Activated naive CD8-positive, alpha-beta T cell (primary cell): ENCODE measurements around the gene PRKCB.

Experiments
- H3K27ac Mint-ChIP-seq: one replicate; pipeline ENCODE4 v1.8.0; 2021; ENCODE audit warnings: mixed read lengths
- H3K27me3 Mint-ChIP-seq: one replicate; pipeline ENCODE4 v1.8.0; 2021; ENCODE audit warnings: mixed read lengths
- H3K36me3 Mint-ChIP-seq: one replicate; pipeline ENCODE4 v1.8.0; 2021; ENCODE audit warnings: mixed read lengths
- H3K4me1 Mint-ChIP-seq: one replicate; pipeline ENCODE4 v1.8.0; 2021; ENCODE audit warnings: low read depth, mixed read lengths
- H3K4me3 Mint-ChIP-seq: one replicate; pipeline ENCODE4 v1.8.0; 2021; ENCODE audit warnings: mild to moderate bottlenecking, mixed read lengths
- H3K9me3 Mint-ChIP-seq: one replicate; pipeline ENCODE4 v1.8.0; 2021; ENCODE audit warnings: low read depth, mixed read lengths

Gene PRKCB

GRCh38 chr16:23827057-23827456 is 8.7 kb upstream of the PRKCB start:
- H3K9me3 Mint-ChIP-seq: peaks cover 7% of the 10 kb centered on the region
- peaks cover 5% of the 10 kb centered on the region for H3K36me3 Mint-ChIP-seq
- peak overlapping the region; percentile 65 for H3K4me3 Mint-ChIP-seq
- no peaks in the 10 kb centered on the region for H3K27me3 Mint-ChIP-seq
- H3K4me1 Mint-ChIP-seq: peaks cover 33% of the 10 kb centered on the region
- H3K27ac Mint-ChIP-seq: peak overlapping the region; percentile 91

- Mint-ChIP-seq H3K27ac (no peak overlapping the region), H3K36me3 (peaks cover 5% of the 10 kb centered on the region), H3K4me3 (no peak overlapping the region), H3K27me3 (no peaks in the 10 kb centered on the region), H3K9me3 (peaks cover 7% of the 10 kb centered on the region), H3K4me1 (peaks cover 42% of the 10 kb centered on the region)
Observed at GRCh38 chr16:23829454-23829853, 6.3 kb upstream of the PRKCB start.

GRCh38 chr16:23830276-23830675 is 5.5 kb upstream of the PRKCB start:
- no peak overlapping the region for H3K27ac Mint-ChIP-seq
- no peak overlapping the region for H3K4me3 Mint-ChIP-seq
- peaks cover 5% of the 10 kb centered on the region for H3K36me3 Mint-ChIP-seq
- peaks cover 47% of the 10 kb centered on the region for H3K4me1 Mint-ChIP-seq
- peaks cover 7% of the 10 kb centered on the region for H3K9me3 Mint-ChIP-seq
- no peaks in the 10 kb centered on the region for H3K27me3 Mint-ChIP-seq

GRCh38 chr16:23832882-23833281 is 2.9 kb upstream of the PRKCB start:
- H3K4me1 Mint-ChIP-seq: peaks cover 39% of the 10 kb centered on the region
- H3K27me3 Mint-ChIP-seq: no peaks in the 10 kb centered on the region
- peaks cover 7% of the 10 kb centered on the region for H3K9me3 Mint-ChIP-seq
- peaks cover 5% of the 10 kb centered on the region for H3K36me3 Mint-ChIP-seq
- no peak overlapping the region for H3K4me3 Mint-ChIP-seq
- H3K27ac Mint-ChIP-seq: no peak overlapping the region

GRCh38 chr16:23833504-23833903 is 2.3 kb upstream of the PRKCB start:
- Mint-ChIP-seq H3K4me3 (no peak overlapping the region), H3K9me3 (peaks cover 7% of the 10 kb centered on the region), H3K27me3 (no peaks in the 10 kb centered on the region), H3K27ac (no peak overlapping the region), H3K4me1 (peaks cover 42% of the 10 kb centered on the region), H3K36me3 (peaks cover 5% of the 10 kb centered on the region)

- no peaks in the 10 kb centered on the region for H3K27me3 Mint-ChIP-seq
- peaks cover 45% of the 10 kb centered on the region for H3K4me1 Mint-ChIP-seq
- H3K9me3 Mint-ChIP-seq: peaks cover 7% of the 10 kb centered on the region
- H3K4me3 Mint-ChIP-seq: peak overlapping the region; percentile 47
- H3K27ac Mint-ChIP-seq: peak overlapping the region; percentile 59
- H3K36me3 Mint-ChIP-seq: peaks cover 5% of the 10 kb centered on the region
Observed at GRCh38 chr16:23833960-23834685, 1.7 kb upstream of the PRKCB start.

- H3K27me3 Mint-ChIP-seq: no peaks in the 10 kb centered on the region
- H3K27ac Mint-ChIP-seq: no peak overlapping the region
- no peaks in the 10 kb centered on the region for H3K9me3 Mint-ChIP-seq
- H3K4me3 Mint-ChIP-seq: peak overlapping the region; percentile 97
- peaks cover 62% of the 10 kb centered on the region for H3K4me1 Mint-ChIP-seq
- peaks cover 2% of the 10 kb centered on the region for H3K36me3 Mint-ChIP-seq
Observed at GRCh38 chr16:23836078-23836403, 258 bp downstream of the PRKCB start.

- peaks cover 62% of the 10 kb centered on the region for H3K4me1 Mint-ChIP-seq
Observed at GRCh38 chr16:23836404-23837311, 875 bp downstream of the PRKCB start.

GRCh38 chr16:23837553-23838308 is 1.9 kb downstream of the PRKCB start:
- Mint-ChIP-seq H3K4me1 (peaks cover 72% of the 10 kb centered on the region), H3K9me3 (no peaks in the 10 kb centered on the region), H3K27ac (peak overlapping the region; percentile 91), H3K36me3 (peaks cover 5% of the 10 kb centered on the region), H3K4me3 (peak overlapping the region; percentile 97), H3K27me3 (no peaks in the 10 kb centered on the region)

More at GRCh38 chr16:23836404-23837311, 875 bp downstream of the PRKCB start:
- no peaks in the 10 kb centered on the region for H3K9me3 Mint-ChIP-seq
- no peaks in the 10 kb centered on the region for H3K27me3 Mint-ChIP-seq
- H3K4me3 Mint-ChIP-seq: peak overlapping the region; percentile 97
- H3K36me3 Mint-ChIP-seq: peaks cover 2% of the 10 kb centered on the region
- peak overlapping the region; percentile 91 for H3K27ac Mint-ChIP-seq

GRCh38 chr16:23838485-23839142 is 2.8 kb downstream of the PRKCB start:
- peak overlapping the region; percentile 97 for H3K4me3 Mint-ChIP-seq
- H3K27ac Mint-ChIP-seq: peak overlapping the region; percentile 22
- no peaks in the 10 kb centered on the region for H3K9me3 Mint-ChIP-seq
- no peaks in the 10 kb centered on the region for H3K27me3 Mint-ChIP-seq
- H3K4me1 Mint-ChIP-seq: peaks cover 75% of the 10 kb centered on the region
- H3K36me3 Mint-ChIP-seq: peaks cover 5% of the 10 kb centered on the region

- H3K27ac Mint-ChIP-seq: peak overlapping the region; percentile 75
- H3K36me3 Mint-ChIP-seq: peaks cover 7% of the 10 kb centered on the region
- no peaks in the 10 kb centered on the region for H3K27me3 Mint-ChIP-seq
- peaks cover 71% of the 10 kb centered on the region for H3K4me1 Mint-ChIP-seq
- peak overlapping the region; percentile 30 for H3K4me3 Mint-ChIP-seq
- H3K9me3 Mint-ChIP-seq: no peaks in the 10 kb centered on the region
Observed at GRCh38 chr16:23840310-23840709, 4.5 kb downstream of the PRKCB start.

- peaks cover 9% of the 10 kb centered on the region for H3K36me3 Mint-ChIP-seq
- H3K4me1 Mint-ChIP-seq: peaks cover 81% of the 10 kb centered on the region
- H3K27me3 Mint-ChIP-seq: no peaks in the 10 kb centered on the region
- H3K4me3 Mint-ChIP-seq: peak overlapping the region; percentile 47
- H3K27ac Mint-ChIP-seq: peak overlapping the region; percentile 90
- H3K9me3 Mint-ChIP-seq: no peaks in the 10 kb centered on the region
Observed at GRCh38 chr16:23842137-23842600, 6.4 kb downstream of the PRKCB start.

GRCh38 chr16:23843143-23843542 is 7.4 kb downstream of the PRKCB start:
- Mint-ChIP-seq H3K4me3 (no peak overlapping the region), H3K9me3 (no peaks in the 10 kb centered on the region), H3K27me3 (no peaks in the 10 kb centered on the region), H3K4me1 (peaks cover 81% of the 10 kb centered on the region), H3K27ac (peak overlapping the region; percentile 90), H3K36me3 (peaks cover 11% of the 10 kb centered on the region)

- H3K27me3 Mint-ChIP-seq: no peaks in the 10 kb centered on the region
- H3K36me3 Mint-ChIP-seq: peaks cover 9% of the 10 kb centered on the region
Observed at GRCh38 chr16:23847251-23847650, 11.5 kb downstream of the PRKCB start.

More at GRCh38 chr16:23847251-23847650, 11.5 kb downstream of the PRKCB start:
- Mint-ChIP-seq H3K4me1 (peaks cover 84% of the 10 kb centered on the region), H3K9me3 (no peaks in the 10 kb centered on the region), H3K4me3 (no peak overlapping the region), H3K27ac (peak overlapping the region; percentile 84)
